Activated naive CD8-positive, alpha-beta T cell treated with anti-CD3 and anti-CD28 coated beads, Interleukin-2, amount 50 U/mL, for 24 hours (primary cell): ENCODE results near the gene DCAF6.
A peak's percentile ranks its signal among the peaks of the same experiment; 100 is the strongest.

Source experiments
- ATAC-seq: fragments of 150-1000 bp; cut with Tn5 transposase; one replicate; pipeline ENCODE4 v1.10.0; 2021
- DNase-seq: peaks from one replicate; pipeline ENCODE4 v3.0.0; 2021
- H3K27ac Mint-ChIP-seq: one replicate; pipeline ENCODE4 v1.8.0; 2021; ENCODE audit warnings: mild to moderate bottlenecking, mixed read lengths
- H3K27me3 Mint-ChIP-seq: one replicate; pipeline ENCODE4 v1.8.0; 2021; ENCODE audit warnings: mixed read lengths
- H3K36me3 Mint-ChIP-seq: one replicate; pipeline ENCODE4 v1.8.0; 2021; ENCODE audit warnings: low read depth, mixed read lengths
- H3K4me1 Mint-ChIP-seq: one replicate; pipeline ENCODE4 v1.8.0; 2021; ENCODE audit warnings: mixed read lengths
- H3K4me3 Mint-ChIP-seq: one replicate; pipeline ENCODE4 v1.8.0; 2021; ENCODE audit warnings: mild to moderate bottlenecking, moderate library complexity, mixed read lengths
- H3K9me3 Mint-ChIP-seq: one replicate; pipeline ENCODE4 v1.8.0; 2021; ENCODE audit warnings: mixed read lengths

DCAF6 gene

DNA sequence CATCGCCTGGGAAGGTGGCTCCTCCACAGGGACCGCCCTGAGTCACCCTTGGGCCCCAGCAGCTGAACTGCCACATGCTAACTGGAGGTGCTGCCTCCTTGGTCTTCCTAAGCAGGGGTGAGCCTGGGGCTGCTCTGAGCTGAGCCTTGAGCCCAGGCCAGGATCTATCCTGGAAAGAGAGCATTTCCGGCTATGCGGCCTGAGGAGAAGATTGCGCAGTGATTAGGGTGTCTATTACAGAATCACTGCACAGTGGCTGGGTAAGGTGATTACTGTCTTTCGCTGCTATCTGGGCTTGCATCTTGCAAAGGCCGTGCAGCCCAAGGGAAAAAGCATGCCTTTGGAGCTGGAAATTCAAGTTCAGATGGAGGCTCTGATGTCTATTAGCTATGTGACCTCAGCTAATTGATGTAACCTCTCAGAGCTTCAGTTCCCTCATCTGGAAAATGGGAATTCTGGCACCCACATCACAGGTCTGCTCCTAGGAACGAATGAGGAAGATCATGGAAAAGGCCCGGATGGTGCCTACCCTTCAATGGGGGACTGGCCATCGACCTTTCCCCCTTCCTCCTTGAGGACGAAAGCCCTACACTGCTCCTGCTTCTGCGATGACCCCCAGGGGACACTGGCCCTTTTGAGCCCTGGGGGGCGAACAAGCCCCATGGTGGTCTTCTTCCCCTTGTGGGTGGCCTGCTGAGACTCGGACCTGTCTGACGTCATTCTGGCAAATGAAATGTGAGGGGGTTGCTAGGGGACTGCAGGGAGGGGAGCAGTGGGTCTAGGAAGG, 162.2 kb downstream of the DCAF6 start:
- H3K4me3 Mint-ChIP-seq = no peak overlapping the region
- H3K27me3 Mint-ChIP-seq = no peaks in the 10 kb centered on the region
- H3K4me1 Mint-ChIP-seq = no peaks in the 10 kb centered on the region
- H3K27ac Mint-ChIP-seq = no peak overlapping the region
- DNase-seq (no peak), ATAC-seq (peak; percentile 13)
- no peaks in the 10 kb centered on the region for H3K9me3 Mint-ChIP-seq
- no peaks in the 10 kb centered on the region for H3K36me3 Mint-ChIP-seq

- Mint-ChIP-seq H3K36me3 (no peaks in the 10 kb centered on the region), H3K9me3 (no peaks in the 10 kb centered on the region), H3K4me3 (no peak overlapping the region), H3K4me1 (no peaks in the 10 kb centered on the region), H3K27me3 (no peaks in the 10 kb centered on the region), H3K27ac (no peak overlapping the region)
- ATAC-seq (no peak), DNase-seq (no peak)
Measured at GRCh38 chr1:168099337-168099801, 162.9 kb downstream of the DCAF6 start.

DNA sequence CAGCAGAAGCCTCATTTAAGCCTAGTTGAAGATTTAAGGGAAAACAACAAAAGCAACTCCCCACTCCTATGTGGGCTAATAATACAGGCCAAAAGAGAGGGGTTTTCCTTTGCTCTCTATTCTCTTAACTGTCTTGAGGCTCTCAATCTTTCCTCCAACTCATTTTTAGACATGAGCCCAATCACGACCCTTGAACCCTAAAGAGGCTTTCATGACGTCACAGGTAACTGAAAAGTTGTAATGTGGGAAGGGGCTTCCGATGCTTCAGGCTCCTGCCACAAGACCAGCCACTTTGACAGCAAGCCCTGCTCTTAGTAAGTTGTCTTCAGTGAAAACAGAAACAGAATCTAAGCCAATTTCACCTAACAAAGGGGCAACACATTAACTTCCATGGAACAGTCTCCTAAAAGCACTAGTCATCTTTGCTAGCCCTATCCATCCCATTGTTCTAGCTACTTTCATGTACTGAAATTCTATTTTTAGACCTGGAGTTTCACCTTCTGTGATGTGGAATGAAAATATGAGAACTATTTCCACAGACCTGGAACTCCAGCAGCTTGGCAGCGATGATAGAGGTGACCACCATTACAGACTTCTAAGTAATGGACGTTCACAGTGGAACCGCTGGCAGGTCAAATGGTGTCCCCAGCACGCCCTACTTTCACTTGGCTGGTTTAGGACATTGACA, 164.0 kb downstream of the DCAF6 start:
- H3K27me3 Mint-ChIP-seq = no peaks in the 10 kb centered on the region
- ATAC-seq = no peak
- H3K4me3 Mint-ChIP-seq = no peak overlapping the region
- H3K4me1 Mint-ChIP-seq = no peaks in the 10 kb centered on the region
- no peaks in the 10 kb centered on the region for H3K36me3 Mint-ChIP-seq
- DNase-seq = no peak
- H3K9me3 Mint-ChIP-seq = no peaks in the 10 kb centered on the region
- H3K27ac Mint-ChIP-seq = no peak overlapping the region

- H3K27ac Mint-ChIP-seq = no peak overlapping the region
- no peak for ATAC-seq
- no peaks in the 10 kb centered on the region for H3K9me3 Mint-ChIP-seq
- no peaks in the 10 kb centered on the region for H3K4me1 Mint-ChIP-seq
- no peaks in the 10 kb centered on the region for H3K36me3 Mint-ChIP-seq
- no peaks in the 10 kb centered on the region for H3K27me3 Mint-ChIP-seq
- no peak for DNase-seq
- no peak overlapping the region for H3K4me3 Mint-ChIP-seq
Measured at GRCh38 chr1:168101336-168101735, 164.9 kb downstream of the DCAF6 start.

- Mint-ChIP-seq H3K4me3 (no peak overlapping the region), H3K9me3 (no peaks in the 10 kb centered on the region), H3K27ac (no peak overlapping the region), H3K36me3 (no peaks in the 10 kb centered on the region), H3K4me1 (no peaks in the 10 kb centered on the region), H3K27me3 (no peaks in the 10 kb centered on the region)
- no peak for ATAC-seq
- no peak for DNase-seq
Measured at GRCh38 chr1:168102487-168102886, 166.0 kb downstream of the DCAF6 start.

- ATAC-seq (no peak), DNase-seq (no peak)
- H3K27me3 Mint-ChIP-seq = no peaks in the 10 kb centered on the region
- no peaks in the 10 kb centered on the region for H3K9me3 Mint-ChIP-seq
- no peak overlapping the region for H3K4me3 Mint-ChIP-seq
- H3K27ac Mint-ChIP-seq = no peak overlapping the region
- H3K4me1 Mint-ChIP-seq = no peaks in the 10 kb centered on the region
- H3K36me3 Mint-ChIP-seq = no peaks in the 10 kb centered on the region
Measured at GRCh38 chr1:168104535-168104934, 168.1 kb downstream of the DCAF6 start.

DNA sequence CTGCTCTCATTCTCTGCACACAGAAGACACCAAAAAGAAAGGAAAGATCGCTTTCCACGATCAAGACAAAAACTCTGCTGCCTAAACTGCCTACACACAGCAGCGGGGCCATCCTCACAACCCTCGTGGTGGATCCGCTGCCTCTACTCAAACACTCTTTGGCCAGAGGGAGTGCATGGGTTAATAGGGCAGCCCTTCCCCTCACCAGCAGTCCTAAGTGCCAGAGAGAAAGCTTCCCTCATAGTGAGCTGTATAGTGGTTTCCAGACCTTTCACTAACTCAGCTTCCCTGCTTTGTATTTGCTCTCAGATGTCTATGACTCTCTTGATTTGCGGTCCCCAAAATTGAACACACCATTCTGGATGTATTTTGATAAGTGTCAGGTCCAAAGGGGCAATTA, 169.4 kb downstream of the DCAF6 start:
- H3K9me3 Mint-ChIP-seq = no peaks in the 10 kb centered on the region
- no peaks in the 10 kb centered on the region for H3K4me1 Mint-ChIP-seq
- DNase-seq (no peak), ATAC-seq (no peak)
- no peaks in the 10 kb centered on the region for H3K27me3 Mint-ChIP-seq
- no peaks in the 10 kb centered on the region for H3K36me3 Mint-ChIP-seq
- H3K4me3 Mint-ChIP-seq = no peak overlapping the region
- no peak overlapping the region for H3K27ac Mint-ChIP-seq

- ATAC-seq = no peak
Measured at GRCh38 chr1:168106274-168106673, 169.8 kb downstream of the DCAF6 start.

GRCh38 chr1:168110896-168111545, 174.5 kb downstream of the DCAF6 start:
- Mint-ChIP-seq H3K36me3 (no peaks in the 10 kb centered on the region), H3K9me3 (no peaks in the 10 kb centered on the region), H3K4me3 (no peak overlapping the region), H3K4me1 (peaks cover 7% of the 10 kb centered on the region), H3K27me3 (no peaks in the 10 kb centered on the region), H3K27ac (no peak overlapping the region)
- no peak for ATAC-seq
- DNase-seq = no peak

More at GRCh38 chr1:168106274-168106673, 169.8 kb downstream of the DCAF6 start:
- Mint-ChIP-seq H3K27ac (no peak overlapping the region), H3K27me3 (no peaks in the 10 kb centered on the region), H3K4me1 (no peaks in the 10 kb centered on the region), H3K36me3 (no peaks in the 10 kb centered on the region), H3K9me3 (no peaks in the 10 kb centered on the region), H3K4me3 (no peak overlapping the region)
- DNase-seq = no peak

GRCh38 chr1:168112673-168113305, 176.3 kb downstream of the DCAF6 start:
- peaks cover 7% of the 10 kb centered on the region for H3K4me1 Mint-ChIP-seq
- ATAC-seq (peak; percentile 95), DNase-seq (peak; percentile 69)
- H3K27me3 Mint-ChIP-seq = no peaks in the 10 kb centered on the region
- no peak overlapping the region for H3K27ac Mint-ChIP-seq
- no peaks in the 10 kb centered on the region for H3K9me3 Mint-ChIP-seq
- H3K36me3 Mint-ChIP-seq = no peaks in the 10 kb centered on the region
- H3K4me3 Mint-ChIP-seq = no peak overlapping the region

DNA sequence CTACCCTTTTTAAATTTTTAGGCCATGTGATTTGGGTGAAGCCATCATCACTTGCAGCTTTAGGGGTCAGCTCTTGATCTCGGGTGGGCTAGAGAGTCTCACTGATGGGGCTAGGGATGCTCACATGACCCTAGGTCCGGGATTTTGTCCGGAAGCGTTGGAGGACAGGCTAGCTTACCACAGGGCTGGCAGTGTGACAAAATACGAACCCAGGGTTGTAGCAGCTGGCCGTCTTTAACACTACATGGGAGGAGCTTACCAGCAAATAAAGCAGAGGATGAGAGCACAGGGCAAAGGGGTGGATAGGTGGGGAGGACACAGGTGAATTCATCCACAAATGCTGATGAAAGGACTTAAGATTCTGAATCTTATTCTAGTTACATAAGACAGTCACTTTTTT, 178.4 kb downstream of the DCAF6 start:
- Mint-ChIP-seq H3K9me3 (no peaks in the 10 kb centered on the region), H3K27me3 (peaks cover 3% of the 10 kb centered on the region), H3K4me3 (no peak overlapping the region), H3K36me3 (no peaks in the 10 kb centered on the region), H3K4me1 (peaks cover 7% of the 10 kb centered on the region), H3K27ac (no peak overlapping the region)
- no peak for DNase-seq
- no peak for ATAC-seq

- H3K9me3 Mint-ChIP-seq = no peaks in the 10 kb centered on the region
- H3K4me1 Mint-ChIP-seq = peaks cover 7% of the 10 kb centered on the region
- ATAC-seq = no peak
- no peak overlapping the region for H3K4me3 Mint-ChIP-seq
- H3K27ac Mint-ChIP-seq = no peak overlapping the region
- DNase-seq = no peak
- H3K27me3 Mint-ChIP-seq = peaks cover 10% of the 10 kb centered on the region
- H3K36me3 Mint-ChIP-seq = no peaks in the 10 kb centered on the region
Measured at GRCh38 chr1:168116327-168116799, 179.9 kb downstream of the DCAF6 start.

DNA sequence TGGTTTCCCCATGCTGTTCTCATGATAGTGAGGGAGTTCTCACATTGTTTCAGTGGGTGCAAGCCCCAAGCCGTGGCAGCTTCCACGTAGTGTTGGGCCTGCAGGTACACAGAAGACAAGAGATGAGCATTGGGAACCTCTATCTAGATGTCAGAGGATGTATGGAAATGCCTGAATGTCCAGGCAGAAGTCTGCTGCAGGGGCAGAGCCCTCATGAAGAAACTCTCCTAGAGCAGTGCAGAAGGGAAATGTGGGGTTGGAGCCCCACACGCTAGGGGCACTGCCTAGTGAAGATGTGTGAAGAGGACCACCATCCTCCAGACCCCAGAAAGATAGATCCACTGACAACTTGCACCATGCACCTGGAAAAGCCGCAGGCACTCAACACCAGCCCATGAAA, 183.3 kb downstream of the DCAF6 start:
- no peaks in the 10 kb centered on the region for H3K9me3 Mint-ChIP-seq
- ATAC-seq = no peak
- H3K27ac Mint-ChIP-seq = no peak overlapping the region
- H3K27me3 Mint-ChIP-seq = peaks cover 21% of the 10 kb centered on the region
- no peaks in the 10 kb centered on the region for H3K4me1 Mint-ChIP-seq
- no peak overlapping the region for H3K4me3 Mint-ChIP-seq
- DNase-seq = no peak
- H3K36me3 Mint-ChIP-seq = no peaks in the 10 kb centered on the region

- Mint-ChIP-seq H3K9me3 (no peaks in the 10 kb centered on the region), H3K27ac (no peak overlapping the region), H3K36me3 (no peaks in the 10 kb centered on the region), H3K27me3 (peaks cover 21% of the 10 kb centered on the region), H3K4me1 (no peaks in the 10 kb centered on the region), H3K4me3 (no peak overlapping the region)
- DNase-seq = no peak
- no peak for ATAC-seq
Measured at GRCh38 chr1:168121401-168122011, 185.0 kb downstream of the DCAF6 start.
